ENCODE data around the gene RAD18. TPM values are rescaled to one million over a fixed set of nuclear protein-coding genes. Genes with fewer than 3 reads are reported as not detected.

RAD18 gene
- total and polyA plus RNA-seq, 9 of the 15 experiments (the other 6 are each of a cell fraction or from before 2014, with no cell fraction given): 19.2 to 49.4 (median 34.4) TPM

DNA sequence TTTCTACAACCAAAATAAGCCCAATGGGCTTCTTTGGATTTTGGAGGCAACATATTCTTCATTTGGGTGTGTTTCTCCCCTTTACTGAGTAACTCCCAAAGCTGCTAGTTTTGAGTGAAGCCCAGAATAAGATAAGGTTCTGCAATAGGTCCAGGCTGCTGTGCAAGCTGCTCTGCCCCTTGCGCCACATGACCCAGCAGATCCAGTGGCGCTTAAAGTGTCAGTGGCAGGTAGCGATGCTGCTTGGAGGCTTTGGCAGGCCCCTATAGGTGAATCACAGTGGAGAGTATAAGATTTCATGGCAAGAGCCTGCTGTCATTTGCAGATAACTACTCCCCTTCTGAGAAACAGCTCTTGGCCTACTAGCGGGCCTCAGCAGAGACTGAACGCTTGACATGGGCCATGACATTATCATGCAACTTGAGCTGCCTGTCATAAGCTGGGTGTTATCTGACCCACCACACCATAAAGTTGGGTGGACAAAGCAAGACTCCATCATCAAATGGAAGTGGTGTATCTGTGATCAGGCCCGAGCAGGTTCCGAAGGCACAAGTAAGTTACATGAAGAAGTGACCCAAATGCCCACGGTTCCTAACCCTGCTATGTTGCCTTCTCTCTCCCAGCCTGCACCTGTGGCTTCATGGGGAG, 105.4 kb downstream of the RAD18 start (continued):
- TF ChIP-seq, protein P1, sequence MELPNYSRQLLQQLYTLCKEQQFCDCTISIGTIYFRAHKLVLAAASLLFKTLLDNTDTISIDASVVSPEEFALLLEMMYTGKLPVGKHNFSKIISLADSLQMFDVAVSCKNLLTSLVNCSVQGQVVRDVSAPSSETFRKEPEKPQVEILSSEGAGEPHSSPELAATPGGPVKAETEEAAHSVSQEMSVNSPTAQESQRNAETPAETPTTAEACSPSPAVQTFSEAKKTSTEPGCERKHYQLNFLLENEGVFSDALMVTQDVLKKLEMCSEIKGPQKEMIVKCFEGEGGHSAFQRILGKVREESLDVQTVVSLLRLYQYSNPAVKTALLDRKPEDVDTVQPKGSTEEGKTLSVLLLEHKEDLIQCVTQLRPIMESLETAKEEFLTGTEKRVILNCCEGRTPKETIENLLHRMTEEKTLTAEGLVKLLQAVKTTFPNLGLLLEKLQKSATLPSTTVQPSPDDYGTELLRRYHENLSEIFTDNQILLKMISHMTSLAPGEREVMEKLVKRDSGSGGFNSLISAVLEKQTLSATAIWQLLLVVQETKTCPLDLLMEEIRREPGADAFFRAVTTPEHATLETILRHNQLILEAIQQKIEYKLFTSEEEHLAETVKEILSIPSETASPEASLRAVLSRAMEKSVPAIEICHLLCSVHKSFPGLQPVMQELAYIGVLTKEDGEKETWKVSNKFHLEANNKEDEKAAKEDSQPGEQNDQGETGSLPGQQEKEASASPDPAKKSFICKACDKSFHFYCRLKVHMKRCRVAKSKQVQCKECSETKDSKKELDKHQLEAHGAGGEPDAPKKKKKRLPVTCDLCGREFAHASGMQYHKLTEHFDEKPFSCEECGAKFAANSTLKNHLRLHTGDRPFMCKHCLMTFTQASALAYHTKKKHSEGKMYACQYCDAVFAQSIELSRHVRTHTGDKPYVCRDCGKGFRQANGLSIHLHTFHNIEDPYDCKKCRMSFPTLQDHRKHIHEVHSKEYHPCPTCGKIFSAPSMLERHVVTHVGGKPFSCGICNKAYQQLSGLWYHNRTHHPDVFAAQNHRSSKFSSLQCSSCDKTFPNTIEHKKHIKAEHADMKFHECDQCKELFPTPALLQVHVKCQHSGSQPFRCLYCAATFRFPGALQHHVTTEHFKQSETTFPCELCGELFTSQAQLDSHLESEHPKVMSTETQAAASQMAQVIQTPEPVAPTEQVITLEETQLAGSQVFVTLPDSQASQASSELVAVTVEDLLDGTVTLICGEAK (IDR thresholded peaks at IDR 0.05): 0 out of 2 replicates have a peak, but pooled peaks have one; percentile 12
- TF ChIP-seq, protein P1 (CRISPR knock-in tag; IDR thresholded peaks at IDR 0.05): no peak
- TF ChIP-seq SPI1 (IDR thresholded peaks at IDR 0.05; ENCODE audit: borderline replicate concordance, low read depth, low read length) (no peak), FOXA3 (CRISPR knock-in tag; conservative IDR thresholded peaks at IDR 0.05 in 1 of 2, IDR thresholded peaks at IDR 0.05 in 1 of 2) (0 out of 4 replicates have a peak, but pooled peaks of 1 of the 2 experiments have one; percentile 76), DPF2 (IDR thresholded peaks at IDR 0.05) (peak; percentile 95), ZNF76 (CRISPR knock-in tag; IDR thresholded peaks at IDR 0.05; ENCODE audit: borderline replicate concordance) (no peak), ZKSCAN1 (IDR thresholded peaks at IDR 0.05; ENCODE audit: low read depth, low read length) (no peak), ZZZ3 (IDR thresholded peaks at IDR 0.05) (no peak), ZC3H11A (IDR thresholded peaks at IDR 0.05; ENCODE audit: low read depth, low read length) (no peak), ZNF41 (CRISPR knock-in tag; conservative IDR thresholded peaks at IDR 0.05) (no peak), NRF1 (conservative IDR thresholded peaks at IDR 0.05 in 1 of 2, IDR thresholded peaks at IDR 0.05 in 1 of 2) (peak; percentile 52 to 63; a peak in 3 of 4 replicates), POLR3G (IDR thresholded peaks at IDR 0.05; ENCODE audit: extremely low read depth, insufficient read length, insufficient replicate concordance) (no peak), SMARCA5 (IDR thresholded peaks at IDR 0.05) (no peak), HMG20A (CRISPR knock-in tag; conservative IDR thresholded peaks at IDR 0.05) (no peak), ZSCAN32 (CRISPR knock-in tag; IDR thresholded peaks at IDR 0.05) (no peak)
- TF ChIP-seq, protein P2, sequence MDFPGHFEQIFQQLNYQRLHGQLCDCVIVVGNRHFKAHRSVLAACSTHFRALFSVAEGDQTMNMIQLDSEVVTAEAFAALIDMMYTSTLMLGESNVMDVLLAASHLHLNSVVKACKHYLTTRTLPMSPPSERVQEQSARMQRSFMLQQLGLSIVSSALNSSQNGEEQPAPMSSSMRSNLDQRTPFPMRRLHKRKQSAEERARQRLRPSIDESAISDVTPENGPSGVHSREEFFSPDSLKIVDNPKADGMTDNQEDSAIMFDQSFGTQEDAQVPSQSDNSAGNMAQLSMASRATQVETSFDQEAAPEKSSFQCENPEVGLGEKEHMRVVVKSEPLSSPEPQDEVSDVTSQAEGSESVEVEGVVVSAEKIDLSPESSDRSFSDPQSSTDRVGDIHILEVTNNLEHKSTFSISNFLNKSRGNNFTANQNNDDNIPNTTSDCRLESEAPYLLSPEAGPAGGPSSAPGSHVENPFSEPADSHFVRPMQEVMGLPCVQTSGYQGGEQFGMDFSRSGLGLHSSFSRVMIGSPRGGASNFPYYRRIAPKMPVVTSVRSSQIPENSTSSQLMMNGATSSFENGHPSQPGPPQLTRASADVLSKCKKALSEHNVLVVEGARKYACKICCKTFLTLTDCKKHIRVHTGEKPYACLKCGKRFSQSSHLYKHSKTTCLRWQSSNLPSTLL (IDR thresholded peaks at IDR 0.05): no peak
- TF ChIP-seq, protein P3, sequence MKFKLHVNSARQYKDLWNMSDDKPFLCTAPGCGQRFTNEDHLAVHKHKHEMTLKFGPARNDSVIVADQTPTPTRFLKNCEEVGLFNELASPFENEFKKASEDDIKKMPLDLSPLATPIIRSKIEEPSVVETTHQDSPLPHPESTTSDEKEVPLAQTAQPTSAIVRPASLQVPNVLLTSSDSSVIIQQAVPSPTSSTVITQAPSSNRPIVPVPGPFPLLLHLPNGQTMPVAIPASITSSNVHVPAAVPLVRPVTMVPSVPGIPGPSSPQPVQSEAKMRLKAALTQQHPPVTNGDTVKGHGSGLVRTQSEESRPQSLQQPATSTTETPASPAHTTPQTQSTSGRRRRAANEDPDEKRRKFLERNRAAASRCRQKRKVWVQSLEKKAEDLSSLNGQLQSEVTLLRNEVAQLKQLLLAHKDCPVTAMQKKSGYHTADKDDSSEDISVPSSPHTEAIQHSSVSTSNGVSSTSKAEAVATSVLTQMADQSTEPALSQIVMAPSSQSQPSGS (CRISPR knock-in tag; IDR thresholded peaks at IDR 0.05): no peak
